Measurements from ENCODE around the gene HPCAL4.

DNA sequence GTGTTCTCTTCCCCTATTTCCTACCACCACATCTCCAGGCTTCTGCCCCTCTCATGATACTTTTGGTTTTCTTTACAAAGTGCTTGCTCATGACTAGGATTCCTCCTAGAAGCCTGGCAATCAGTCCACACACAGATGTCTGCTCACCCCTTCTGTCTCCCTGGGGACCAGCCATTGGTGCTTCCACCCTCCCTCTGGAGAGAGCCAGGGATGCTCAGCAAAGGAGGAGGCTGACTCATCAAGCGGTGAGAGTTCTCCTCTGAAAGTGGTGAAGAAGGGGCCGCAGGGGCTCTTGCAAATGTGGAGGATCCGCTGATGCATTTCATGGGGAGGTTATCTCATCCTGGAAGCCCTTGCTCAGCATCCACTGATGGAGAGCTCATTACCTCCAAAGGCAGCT lies 33.8 kb downstream of the HPCAL4 start:
- TF ChIP-seq, protein P1, sequence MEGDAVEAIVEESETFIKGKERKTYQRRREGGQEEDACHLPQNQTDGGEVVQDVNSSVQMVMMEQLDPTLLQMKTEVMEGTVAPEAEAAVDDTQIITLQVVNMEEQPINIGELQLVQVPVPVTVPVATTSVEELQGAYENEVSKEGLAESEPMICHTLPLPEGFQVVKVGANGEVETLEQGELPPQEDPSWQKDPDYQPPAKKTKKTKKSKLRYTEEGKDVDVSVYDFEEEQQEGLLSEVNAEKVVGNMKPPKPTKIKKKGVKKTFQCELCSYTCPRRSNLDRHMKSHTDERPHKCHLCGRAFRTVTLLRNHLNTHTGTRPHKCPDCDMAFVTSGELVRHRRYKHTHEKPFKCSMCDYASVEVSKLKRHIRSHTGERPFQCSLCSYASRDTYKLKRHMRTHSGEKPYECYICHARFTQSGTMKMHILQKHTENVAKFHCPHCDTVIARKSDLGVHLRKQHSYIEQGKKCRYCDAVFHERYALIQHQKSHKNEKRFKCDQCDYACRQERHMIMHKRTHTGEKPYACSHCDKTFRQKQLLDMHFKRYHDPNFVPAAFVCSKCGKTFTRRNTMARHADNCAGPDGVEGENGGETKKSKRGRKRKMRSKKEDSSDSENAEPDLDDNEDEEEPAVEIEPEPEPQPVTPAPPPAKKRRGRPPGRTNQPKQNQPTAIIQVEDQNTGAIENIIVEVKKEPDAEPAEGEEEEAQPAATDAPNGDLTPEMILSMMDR (IDR thresholded peaks at IDR 0.05; ENCODE audit: low read depth, low read length), result no peak
- no peak for TF ChIP-seq EZH2phosphoT487 (IDR thresholded peaks at IDR 0.05; ENCODE audit: low read depth)

Measured in OCI-LY3 (cell line).